Large intestine (tissue), 3 donors: ENCODE measurements around the gene LRRC3C. TPM values are rescaled to one million over a fixed set of nuclear protein-coding genes. Genes with fewer than 3 reads are reported as not detected.
A peak's percentile ranks its signal among the peaks of the same experiment; 100 is the strongest.

Source experiments
- DNase-seq, 2 donors: peaks; one replicate each; pipeline versions ENCODE4 v3.0.0 to v3.0.0-alpha.2; 2013
- H3K27ac ChIP-seq: one replicate; pipeline ENCODE4 v1.5.1; 2013; ENCODE audit warnings: low read length
- H3K27me3 ChIP-seq: 2 replicates; pipeline ENCODE4 v1.6.1; 2013; ENCODE audit warnings: low read length; ENCODE audit not compliant: control insufficient read depth, insufficient read depth
- H3K36me3 ChIP-seq: 2 replicates; pipeline ENCODE4 v1.6.1; 2013; ENCODE audit warnings: low read length; ENCODE audit not compliant: control insufficient read depth, insufficient read depth
- H3K4me1 ChIP-seq: one replicate; pipeline ENCODE4 v1.6.1; 2013; ENCODE audit warnings: low read length; ENCODE audit not compliant: control insufficient read depth, insufficient read depth
- H3K4me3 ChIP-seq: one replicate; pipeline ENCODE4 v1.5.1; 2013; ENCODE audit warnings: low read length
- H3K9me3 ChIP-seq: one replicate; pipeline ENCODE4 v1.6.1; 2013; ENCODE audit warnings: mild to moderate bottlenecking, low read depth, low read length, moderate library complexity; ENCODE audit not compliant: control insufficient read depth
- WGBS: methylation state at CpG from one replicate; pipeline ENCODE4 v1.1.5; 2013; ENCODE audit warnings: low lambda C conversion rate; ENCODE audit not compliant: insufficient coverage; 5-methylcytosine and 5-hydroxymethylcytosine counted together
- polyA plus RNA-seq: library from polyadenylated mRNA; unstranded; fragments of 120-200 nt; gene quantifications from one replicate; pipeline ENCODE4 v1.2.1, GENCODE V29; 2013

LRRC3C gene
- polyA plus RNA-seq, 1 donor: not detected

- Histone ChIP-seq H3K4me1 (peaks cover 2% of the 10 kb centered on the region), H3K27ac (no peak overlapping the region), H3K36me3 (peaks cover 4% of the 10 kb centered on the region), H3K9me3 (no peaks in the 10 kb centered on the region), H3K27me3 (peaks cover 3% of the 10 kb centered on the region), H3K4me3 (no peak overlapping the region)
- WGBS: 63% methylated on average over 2 of the region's 5 CpGs
- DNase-seq: no peak
Observed at GRCh38 chr17:39979016-39979670, 51.6 kb downstream of the LRRC3C start.

- Histone ChIP-seq H3K27me3 (peaks cover 3% of the 10 kb centered on the region), H3K27ac (peak overlapping the region; percentile 60), H3K4me1 (peaks cover 2% of the 10 kb centered on the region), H3K36me3 (peaks cover 11% of the 10 kb centered on the region), H3K4me3 (peak overlapping the region; percentile 55), H3K9me3 (no peaks in the 10 kb centered on the region)
- WGBS: 0% methylated on average over 1 of the region's 10 CpGs
- no peak for DNase-seq
Observed at GRCh38 chr17:39979893-39980350, 52.4 kb downstream of the LRRC3C start.

GRCh38 chr17:39980351-39981206, 53.0 kb downstream of the LRRC3C start, which contains the start of gene PSMD3:
Gene PSMD3, plus strand, starts transcription at chr17:39980807. Its CDS starts 164 bp downstream, at chr17:39980971.
- DNase-seq: peak; percentile 100
- peaks cover 2% of the 10 kb centered on the region for H3K4me1 ChIP-seq
- peak within 1 kb of the TSS; percentile 78 for H3K27ac ChIP-seq
- H3K4me3 ChIP-seq: peak within 1 kb of the TSS; percentile 91
- peaks cover 18% of the 10 kb centered on the region for H3K36me3 ChIP-seq
- no CpG with 5 or more reads among the region's 84 CpGs for WGBS
- peaks cover 3% of the 10 kb centered on the region for H3K27me3 ChIP-seq
- H3K9me3 ChIP-seq: no peaks in the 10 kb centered on the region

GRCh38 chr17:39981207-39981741, 53.7 kb downstream of the LRRC3C start:
- peaks cover 2% of the 10 kb centered on the region for H3K4me1 ChIP-seq
- H3K4me3 ChIP-seq: peak overlapping the region; percentile 91
- peaks cover 3% of the 10 kb centered on the region for H3K27me3 ChIP-seq
- peak overlapping the region; percentile 78 for H3K27ac ChIP-seq
- no CpG with 5 or more reads among the region's 15 CpGs for WGBS
- H3K36me3 ChIP-seq: peaks cover 25% of the 10 kb centered on the region
- peak in 1 of 2 donors; percentile 33 for DNase-seq
- no peaks in the 10 kb centered on the region for H3K9me3 ChIP-seq

- H3K9me3 ChIP-seq: no peaks in the 10 kb centered on the region
- 31% methylated on average over 2 of the region's 7 CpGs for WGBS
- no peaks in the 10 kb centered on the region for H3K27me3 ChIP-seq
- DNase-seq: no peak
- peaks cover 31% of the 10 kb centered on the region for H3K36me3 ChIP-seq
- peak overlapping the region; percentile 91 for H3K4me3 ChIP-seq
- H3K4me1 ChIP-seq: peaks cover 2% of the 10 kb centered on the region
- peak overlapping the region; percentile 78 for H3K27ac ChIP-seq
Observed at GRCh38 chr17:39981766-39982375, 54.3 kb downstream of the LRRC3C start.

GRCh38 chr17:39988206-39988810, 60.8 kb downstream of the LRRC3C start:
- WGBS: no CpG with 5 or more reads among the region's 11 CpGs
- Histone ChIP-seq H3K9me3 (no peaks in the 10 kb centered on the region), H3K4me1 (no peaks in the 10 kb centered on the region), H3K27me3 (no peaks in the 10 kb centered on the region), H3K4me3 (no peak overlapping the region), H3K27ac (no peak overlapping the region), H3K36me3 (peaks cover 94% of the 10 kb centered on the region)
- DNase-seq: no peak

GRCh38 chr17:39994448-39994847, 66.9 kb downstream of the LRRC3C start:
- peaks cover 80% of the 10 kb centered on the region for H3K36me3 ChIP-seq
- no peak overlapping the region for H3K27ac ChIP-seq
- no peaks in the 10 kb centered on the region for H3K9me3 ChIP-seq
- H3K4me3 ChIP-seq: no peak overlapping the region
- WGBS: no CpG with 5 or more reads among the region's 11 CpGs
- H3K27me3 ChIP-seq: no peaks in the 10 kb centered on the region
- no peak for DNase-seq
- no peaks in the 10 kb centered on the region for H3K4me1 ChIP-seq

Other genes starting within 250 kb of the LRRC3C start
- 31.8 TPM for gene PGAP3, start 239.7 kb upstream of the LRRC3C start, polyA plus RNA-seq
- gene ERBB2, start 227.7 kb upstream of the LRRC3C start, polyA plus RNA-seq: 175 TPM
- 43.8 TPM for gene MIEN1, start 197.2 kb upstream of the LRRC3C start, polyA plus RNA-seq
- gene GRB7, start 189.8 kb upstream of the LRRC3C start, polyA plus RNA-seq: 35.9 TPM
- gene IKZF3, start 63.4 kb upstream of the LRRC3C start, polyA plus RNA-seq: 2.4 TPM
- gene ZPBP2, start 59.5 kb upstream of the LRRC3C start, polyA plus RNA-seq: 0.03 TPM
- gene GSDMB, start 9.1 kb upstream of the LRRC3C start, polyA plus RNA-seq: 59.7 TPM
- gene ORMDL3, start 131 bp upstream of the LRRC3C start, polyA plus RNA-seq: 69.6 TPM
- 0.24 TPM for gene GSDMA, start 35.3 kb downstream of the LRRC3C start, polyA plus RNA-seq
- gene PSMD3, start 53.1 kb downstream of the LRRC3C start, polyA plus RNA-seq: 73.3 TPM
- gene CSF3, start 87.7 kb downstream of the LRRC3C start, polyA plus RNA-seq: not detected
- gene MED24, start 126.7 kb downstream of the LRRC3C start, polyA plus RNA-seq: 77.3 TPM
- 61.7 TPM for gene THRA, start 135.2 kb downstream of the LRRC3C start, polyA plus RNA-seq
- 2.5 TPM for gene NR1D1, start 172.9 kb downstream of the LRRC3C start, polyA plus RNA-seq
- gene MSL1, start 194.2 kb downstream of the LRRC3C start, polyA plus RNA-seq: 130 TPM
- 66.4 TPM for gene CASC3, start 212.8 kb downstream of the LRRC3C start, polyA plus RNA-seq
- 15.0 TPM for gene RAPGEFL1, start 249.7 kb downstream of the LRRC3C start, polyA plus RNA-seq